NB4 (cell line): ENCODE measurements around the gene CELF4.

Experiments
- MYC ChIP-seq: IDR thresholded peaks from 2 replicates; pipeline ENCODE4 v1.6.1; 2011; ENCODE audit warnings: low read depth, low read length
- POLR2A ChIP-seq: IDR thresholded peaks from 2 replicates; pipeline ENCODE4 v1.6.1; 2011; ENCODE audit warnings: mild to moderate bottlenecking; ENCODE audit not compliant: insufficient read length; ENCODE audit errors: extremely low read depth
- TF ChIP-seq, protein P1 (sequence below): IDR thresholded peaks from one replicate; pipeline ENCODE4 v1.5.1; 2012; ENCODE audit warnings: low read depth, low read length
- TF ChIP-seq, protein P2 (sequence below): IDR thresholded peaks from 2 replicates; pipeline ENCODE4 v1.6.1; 2011; ENCODE audit warnings: low read depth, low read length

DNA sequence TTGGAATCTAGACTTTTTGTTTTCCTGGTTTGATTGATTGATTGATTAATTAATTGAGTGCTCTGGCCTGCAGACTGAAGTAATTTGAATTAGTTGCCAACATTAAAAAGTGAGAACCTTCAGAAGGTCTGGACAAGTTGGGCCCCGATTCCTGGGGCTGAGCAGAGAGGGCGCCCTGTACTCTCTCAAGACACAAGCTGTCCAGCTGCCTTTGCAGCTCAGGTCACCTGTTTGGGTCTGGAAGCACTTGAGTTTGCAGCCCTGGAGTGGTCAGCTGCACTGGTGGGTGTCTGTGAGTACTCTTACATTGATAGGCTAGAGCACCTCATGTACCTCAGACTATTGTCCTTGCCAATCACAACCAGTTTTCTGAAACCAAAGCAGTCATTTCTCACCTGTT is 22.7 kb upstream of the CELF4 start:
- TF ChIP-seq, protein P1, sequence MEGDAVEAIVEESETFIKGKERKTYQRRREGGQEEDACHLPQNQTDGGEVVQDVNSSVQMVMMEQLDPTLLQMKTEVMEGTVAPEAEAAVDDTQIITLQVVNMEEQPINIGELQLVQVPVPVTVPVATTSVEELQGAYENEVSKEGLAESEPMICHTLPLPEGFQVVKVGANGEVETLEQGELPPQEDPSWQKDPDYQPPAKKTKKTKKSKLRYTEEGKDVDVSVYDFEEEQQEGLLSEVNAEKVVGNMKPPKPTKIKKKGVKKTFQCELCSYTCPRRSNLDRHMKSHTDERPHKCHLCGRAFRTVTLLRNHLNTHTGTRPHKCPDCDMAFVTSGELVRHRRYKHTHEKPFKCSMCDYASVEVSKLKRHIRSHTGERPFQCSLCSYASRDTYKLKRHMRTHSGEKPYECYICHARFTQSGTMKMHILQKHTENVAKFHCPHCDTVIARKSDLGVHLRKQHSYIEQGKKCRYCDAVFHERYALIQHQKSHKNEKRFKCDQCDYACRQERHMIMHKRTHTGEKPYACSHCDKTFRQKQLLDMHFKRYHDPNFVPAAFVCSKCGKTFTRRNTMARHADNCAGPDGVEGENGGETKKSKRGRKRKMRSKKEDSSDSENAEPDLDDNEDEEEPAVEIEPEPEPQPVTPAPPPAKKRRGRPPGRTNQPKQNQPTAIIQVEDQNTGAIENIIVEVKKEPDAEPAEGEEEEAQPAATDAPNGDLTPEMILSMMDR = no peak
- TF ChIP-seq POLR2A = no peak
- no peak for TF ChIP-seq MYC
- TF ChIP-seq, protein P2, sequence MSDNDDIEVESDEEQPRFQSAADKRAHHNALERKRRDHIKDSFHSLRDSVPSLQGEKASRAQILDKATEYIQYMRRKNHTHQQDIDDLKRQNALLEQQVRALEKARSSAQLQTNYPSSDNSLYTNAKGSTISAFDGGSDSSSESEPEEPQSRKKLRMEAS = no peak
